ENCODE data around the gene REXO4.
"Not testable (repeated sequence)": the region's sequence is repeated elsewhere in the genome, so short reads cannot be mapped to it uniquely, and the experiment has no call there.

The REXO4 gene

DNA sequence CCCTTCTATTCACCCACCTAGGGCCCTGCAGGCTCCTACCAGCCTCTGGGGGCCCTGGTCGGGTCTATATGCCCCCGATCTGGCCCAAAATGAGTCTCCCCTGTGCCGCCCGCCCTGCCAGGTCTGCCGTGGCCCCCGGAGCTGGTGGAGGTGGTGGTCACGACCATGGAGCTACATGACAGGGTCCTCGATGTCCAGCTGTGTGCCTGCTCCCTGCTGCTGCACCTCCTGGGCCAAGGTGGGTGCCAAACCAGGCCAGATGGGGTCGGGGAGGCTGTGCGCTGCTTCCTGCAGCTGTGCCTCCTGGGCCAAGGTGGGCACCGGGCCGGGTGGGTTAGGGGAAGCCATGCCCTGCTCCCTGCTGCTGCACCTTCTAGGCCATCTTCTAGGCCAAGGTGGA lies 17.5 kb downstream of the REXO4 start:
- H3K4me3 ChIP-seq (ENCODE audit: low read length), result no peak overlapping the region
- DNase-seq (ENCODE audit: low read depth), result no peak
- TF ChIP-seq, protein P1, sequence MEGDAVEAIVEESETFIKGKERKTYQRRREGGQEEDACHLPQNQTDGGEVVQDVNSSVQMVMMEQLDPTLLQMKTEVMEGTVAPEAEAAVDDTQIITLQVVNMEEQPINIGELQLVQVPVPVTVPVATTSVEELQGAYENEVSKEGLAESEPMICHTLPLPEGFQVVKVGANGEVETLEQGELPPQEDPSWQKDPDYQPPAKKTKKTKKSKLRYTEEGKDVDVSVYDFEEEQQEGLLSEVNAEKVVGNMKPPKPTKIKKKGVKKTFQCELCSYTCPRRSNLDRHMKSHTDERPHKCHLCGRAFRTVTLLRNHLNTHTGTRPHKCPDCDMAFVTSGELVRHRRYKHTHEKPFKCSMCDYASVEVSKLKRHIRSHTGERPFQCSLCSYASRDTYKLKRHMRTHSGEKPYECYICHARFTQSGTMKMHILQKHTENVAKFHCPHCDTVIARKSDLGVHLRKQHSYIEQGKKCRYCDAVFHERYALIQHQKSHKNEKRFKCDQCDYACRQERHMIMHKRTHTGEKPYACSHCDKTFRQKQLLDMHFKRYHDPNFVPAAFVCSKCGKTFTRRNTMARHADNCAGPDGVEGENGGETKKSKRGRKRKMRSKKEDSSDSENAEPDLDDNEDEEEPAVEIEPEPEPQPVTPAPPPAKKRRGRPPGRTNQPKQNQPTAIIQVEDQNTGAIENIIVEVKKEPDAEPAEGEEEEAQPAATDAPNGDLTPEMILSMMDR (IDR thresholded peaks at IDR 0.05; ENCODE audit: insufficient read depth, low read depth, low read length, missing control alignments), result no peak

DNA sequence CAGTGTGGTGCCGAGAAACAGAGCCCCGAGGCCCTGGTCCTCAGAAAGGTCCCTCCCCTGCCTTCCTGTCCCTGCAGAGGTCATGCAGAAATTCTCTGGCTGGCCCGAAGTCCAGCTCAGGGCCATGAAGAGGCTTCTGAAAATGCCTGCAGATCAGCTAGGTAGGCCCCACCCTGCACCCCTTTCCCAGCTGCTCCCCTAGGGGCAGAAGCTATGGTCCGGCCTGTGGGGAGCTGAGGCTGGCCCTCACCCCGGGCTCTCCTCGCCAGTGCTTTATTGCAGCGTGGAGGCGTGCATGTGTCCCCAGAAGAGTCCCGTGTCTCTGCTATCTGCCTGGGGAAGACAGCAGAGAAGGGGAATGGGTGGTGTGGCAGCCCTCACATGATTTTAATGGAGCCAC lies 19.9 kb downstream of the REXO4 start:
- DNase-seq (ENCODE audit: low read depth), result no peak
- TF ChIP-seq, protein P1 (IDR thresholded peaks at IDR 0.05; ENCODE audit: insufficient read depth, low read depth, low read length, missing control alignments), result no peak
- no peak overlapping the region for H3K4me3 ChIP-seq (ENCODE audit: low read length)

DNA sequence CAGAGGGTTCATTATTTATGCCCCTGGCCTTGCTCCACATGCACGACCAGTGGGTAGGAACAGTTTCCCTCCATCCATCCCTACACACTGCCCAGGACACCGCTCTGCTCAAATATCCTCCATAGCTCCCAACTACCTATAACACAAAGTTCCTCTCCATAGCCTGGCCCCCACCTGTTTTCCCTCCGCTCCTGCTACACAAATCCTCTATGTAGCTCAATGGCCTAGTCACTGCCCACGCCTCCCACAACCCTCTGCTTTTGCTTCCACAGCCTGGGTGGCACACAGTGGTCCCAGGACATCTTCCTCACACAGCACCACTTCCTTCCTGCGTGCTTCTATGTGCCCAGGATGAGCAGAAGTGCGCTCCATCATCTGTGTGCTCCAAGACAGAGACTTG lies 20.4 kb downstream of the REXO4 start:
- H3K4me3 ChIP-seq (ENCODE audit: low read length), result no peak overlapping the region
- DNase-seq (ENCODE audit: low read depth), result no peak
- TF ChIP-seq, protein P1 (IDR thresholded peaks at IDR 0.05; ENCODE audit: insufficient read depth, low read depth, low read length, missing control alignments), result no peak

DNA sequence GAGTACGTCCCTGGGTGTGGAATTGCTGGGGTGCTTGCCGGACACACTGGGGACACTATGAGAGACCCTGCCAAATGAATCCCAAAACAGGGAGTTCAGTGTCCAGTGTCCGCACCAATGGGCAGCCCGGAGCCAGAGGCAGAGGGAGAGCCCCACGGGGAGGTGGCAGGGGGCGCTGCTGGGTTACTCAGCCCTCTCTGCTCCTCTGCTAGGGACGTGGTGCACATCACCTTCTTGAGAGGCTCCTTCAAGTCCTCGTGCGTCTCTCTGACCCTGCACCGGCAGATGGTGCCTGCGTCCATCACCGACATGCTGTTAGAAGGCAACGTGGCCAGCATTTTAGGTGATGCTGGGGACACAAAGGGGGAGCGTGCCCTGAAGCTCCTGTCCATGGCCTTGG lies 20.9 kb downstream of the REXO4 start:
- DNase-seq (ENCODE audit: low read depth), result peak; percentile 25
- no peak overlapping the region for H3K4me3 ChIP-seq (ENCODE audit: low read length)
- TF ChIP-seq, protein P1 (IDR thresholded peaks at IDR 0.05; ENCODE audit: insufficient read depth, low read depth, low read length, missing control alignments), result peak; percentile 17

DNA sequence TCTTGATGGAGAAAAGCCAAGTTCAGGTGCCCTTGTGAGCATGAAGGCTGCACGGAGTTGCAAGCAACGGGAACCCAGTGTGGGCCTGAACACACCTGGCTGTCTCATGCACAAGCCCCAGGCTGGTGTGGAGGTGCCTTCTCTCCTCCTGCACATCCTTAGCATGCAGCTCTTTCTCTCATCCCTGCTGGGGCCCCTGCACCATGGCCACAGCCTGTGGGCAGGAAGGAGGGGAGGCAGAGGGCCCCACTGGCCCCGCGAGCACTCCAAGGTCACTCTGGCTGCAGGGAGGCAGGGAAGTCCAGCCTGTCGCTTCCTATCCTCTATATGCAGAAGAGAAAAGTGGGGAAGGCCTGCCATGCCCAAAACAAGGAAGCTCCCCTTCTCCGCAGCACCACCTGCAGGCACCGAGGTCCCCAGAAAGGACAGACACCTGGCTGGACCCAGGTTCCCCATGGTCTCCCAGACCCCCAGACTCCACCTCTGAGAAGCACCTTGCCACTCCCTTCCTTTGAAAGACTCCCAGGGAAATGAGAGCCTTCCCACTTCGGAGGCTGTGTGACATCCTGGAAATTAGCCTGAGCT lies 23.0 kb downstream of the REXO4 start:
- no peak for DNase-seq (ENCODE audit: low read depth)
- TF ChIP-seq, protein P1 (IDR thresholded peaks at IDR 0.05; ENCODE audit: insufficient read depth, low read depth, low read length, missing control alignments), result no peak
- no peak overlapping the region for H3K4me3 ChIP-seq (ENCODE audit: low read length)

DNA sequence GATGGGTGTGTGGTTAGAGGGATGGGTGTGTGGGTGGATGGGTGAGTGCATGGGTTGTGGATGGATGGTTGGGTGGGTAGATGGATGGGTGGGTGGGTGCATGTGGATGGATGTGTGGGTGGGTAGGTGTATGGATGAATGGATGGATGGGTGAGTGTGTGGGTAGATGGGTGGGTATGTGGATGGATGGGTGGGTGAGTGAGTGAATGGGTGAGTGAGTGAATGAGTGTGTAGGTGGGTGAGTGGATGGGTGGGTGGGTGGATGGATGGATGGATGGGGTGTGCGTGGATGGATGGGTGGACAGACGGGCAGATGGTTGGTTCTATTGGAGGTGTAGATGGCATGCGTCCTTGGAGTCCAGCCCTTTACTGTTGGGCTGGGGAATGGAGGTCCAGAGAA lies 24.4 kb downstream of the REXO4 start:
- TF ChIP-seq, protein P1 (IDR thresholded peaks at IDR 0.05; ENCODE audit: insufficient read depth, low read depth, low read length, missing control alignments), result no peak
- DNase-seq (ENCODE audit: low read depth), result no peak
- no peak overlapping the region for H3K4me3 ChIP-seq (ENCODE audit: low read length)

DNA sequence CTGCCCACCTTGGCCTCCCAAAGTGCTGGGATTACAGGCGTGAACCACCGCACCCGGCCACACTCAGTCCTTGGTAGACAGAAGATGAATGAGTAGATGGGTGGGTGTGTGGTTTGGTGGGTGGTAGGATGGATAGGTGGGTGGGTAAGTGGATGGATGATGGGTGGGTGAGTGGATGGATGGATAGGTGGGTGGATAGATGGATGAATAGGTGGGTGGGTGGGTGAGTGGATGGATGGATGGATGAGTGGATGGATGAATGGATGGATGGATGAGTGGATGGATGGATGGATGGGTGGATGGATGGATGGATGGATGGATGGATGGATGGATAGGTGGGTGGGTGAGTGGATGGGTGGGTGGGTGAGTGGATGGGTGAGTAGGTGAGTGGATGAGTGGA lies 25.5 kb downstream of the REXO4 start:
- DNase-seq (ENCODE audit: low read depth); H3K4me3 ChIP-seq (ENCODE audit: low read length): not testable (repeated sequence)

DNA sequence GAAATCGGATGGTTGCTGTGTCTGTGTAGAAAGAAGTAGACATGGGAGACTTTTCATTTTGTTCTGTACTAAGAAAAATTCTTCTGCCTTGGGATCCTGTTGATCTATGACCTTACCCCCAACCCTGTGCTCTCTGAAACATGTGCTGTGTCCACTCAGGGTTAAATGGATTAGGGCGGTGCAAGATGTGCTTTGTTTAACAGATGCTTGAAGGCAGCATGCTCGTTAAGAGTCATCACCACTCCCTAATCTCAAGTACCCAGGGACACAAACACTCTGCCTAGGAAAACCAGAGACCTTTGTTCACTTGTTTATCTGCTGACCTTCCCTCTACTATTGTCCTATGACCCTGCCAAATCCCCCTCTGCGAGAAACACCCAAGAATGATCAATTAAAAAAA lies 26.4 kb downstream of the REXO4 start:
- not testable (repeated sequence) for H3K4me3 ChIP-seq (ENCODE audit: low read length); DNase-seq (ENCODE audit: low read depth)

Data from epithelial cell of esophagus (primary cell).